GM18868 (cell line): ENCODE data around the gene FOSL1.

Source experiments
- ATAC-seq: cut with Tn5 transposase; IDR thresholded peaks from one replicate; pipeline ENCODE4 v1.9.1; 2021; ENCODE audit warnings: mild to moderate bottlenecking, moderate library complexity; ENCODE audit not compliant: unreplicated experiment

The FOSL1 gene

DNA sequence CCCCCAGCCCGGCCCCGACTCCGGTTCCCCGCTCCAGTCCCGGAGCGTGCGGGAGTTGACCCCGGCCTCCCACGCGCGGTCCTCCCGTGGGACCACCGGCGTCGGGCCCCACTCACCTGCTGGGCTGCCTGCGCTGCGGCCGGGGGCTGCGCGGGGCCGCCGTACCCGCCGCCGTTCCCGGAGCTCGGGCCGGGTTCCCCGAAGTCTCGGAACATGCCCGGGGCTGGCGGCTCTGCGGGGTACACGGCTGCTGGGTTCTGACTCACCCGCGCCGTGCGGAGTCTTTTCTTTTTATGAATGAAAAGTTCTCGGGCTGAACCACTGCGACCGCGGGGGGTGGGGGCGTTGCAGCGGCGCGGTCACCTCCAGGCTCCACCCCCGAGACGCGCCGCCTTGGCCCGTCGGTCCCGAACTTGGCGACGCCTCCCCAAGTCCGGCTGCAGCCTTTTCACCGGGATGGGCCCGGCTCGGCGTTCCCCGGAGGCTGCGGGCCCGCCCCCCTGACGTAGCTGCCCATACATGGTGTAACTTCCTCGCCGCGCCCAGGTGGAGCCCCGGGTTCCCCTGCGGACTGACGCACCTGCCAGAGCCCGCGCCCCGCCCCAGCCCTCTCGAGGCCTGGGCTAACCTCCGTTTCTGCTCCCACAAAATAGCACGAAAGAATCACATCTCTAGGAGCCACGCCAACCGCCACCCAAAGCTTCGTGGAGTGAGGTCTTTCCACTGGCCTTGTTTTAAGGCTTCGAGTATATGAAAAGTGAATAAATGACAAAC, at the start of gene FOSL1:
Gene FOSL1, minus strand, starts transcription at position 264 of the 774 bp plus-strand sequence. Its CDS starts 49 bp downstream, at position 215.
- peak; percentile 85 for ATAC-seq

DNA sequence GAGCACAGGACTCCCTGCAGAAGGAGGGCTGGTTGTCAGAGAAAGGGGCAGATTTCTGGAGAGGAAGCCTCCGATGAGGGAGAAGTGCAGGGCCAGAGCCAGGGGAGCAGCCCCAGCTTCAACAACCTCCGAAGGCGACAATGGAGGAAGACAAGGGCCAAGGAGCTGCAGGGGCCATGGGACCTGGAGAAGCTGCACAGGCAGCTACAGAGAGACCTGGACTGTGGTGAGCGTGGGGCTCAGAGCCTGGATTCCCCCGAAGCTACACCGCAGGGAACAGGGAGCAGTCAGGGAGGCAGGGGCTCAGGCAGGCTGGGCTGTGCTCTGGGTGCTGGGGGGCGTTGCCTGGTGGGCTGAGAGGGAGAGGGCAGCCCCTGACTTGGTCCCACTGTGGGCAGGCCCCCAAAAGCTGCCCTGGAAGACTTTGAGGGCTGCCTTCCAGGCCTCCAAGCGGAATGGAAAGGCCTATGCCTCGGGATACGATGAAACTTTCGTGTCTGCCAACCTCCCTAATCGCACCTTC, 47.5 kb upstream of the FOSL1 start:
- ATAC-seq, result no peak

DNA sequence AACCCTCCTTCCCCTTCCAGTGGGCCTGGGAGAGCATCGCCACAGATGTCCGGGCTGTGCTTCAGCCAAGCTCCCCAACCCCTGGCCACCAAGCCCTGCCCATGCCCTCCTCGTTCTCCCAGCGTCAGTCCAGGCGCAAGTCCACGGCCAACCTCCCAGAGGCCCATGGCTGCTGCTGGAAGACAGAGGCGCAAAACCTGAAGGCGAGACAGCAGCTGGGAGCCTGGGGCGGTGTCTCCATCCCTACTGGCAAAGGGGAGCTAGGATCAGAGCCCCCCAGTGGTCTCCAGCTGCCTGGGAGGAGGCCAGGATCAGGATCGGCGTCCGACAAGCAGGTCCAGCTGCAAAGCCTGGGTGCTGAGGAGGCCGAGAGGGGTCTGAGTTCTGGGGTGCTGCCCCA, 46.9 kb upstream of the FOSL1 start:
- ATAC-seq, result no peak

DNA sequence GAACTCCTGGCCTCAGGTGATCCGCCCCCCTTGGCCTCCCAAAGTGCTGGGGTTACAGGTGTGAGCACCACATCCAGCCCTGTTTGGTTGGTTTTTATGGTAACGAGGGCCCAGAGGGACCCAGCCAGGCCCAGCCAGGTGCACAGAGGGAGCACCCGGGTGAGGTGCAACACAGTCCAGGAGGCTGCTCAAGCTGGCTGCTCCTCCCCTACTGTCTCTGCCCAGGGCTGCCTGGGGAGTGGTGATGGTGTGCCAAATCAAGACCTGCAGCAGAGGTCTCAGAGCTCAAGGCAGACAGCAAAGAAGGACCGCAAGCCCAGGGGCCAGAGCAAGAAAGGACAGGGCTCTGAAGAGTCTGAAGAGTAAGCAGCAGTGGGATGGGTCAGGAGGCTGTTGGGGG, 46.5 kb upstream of the FOSL1 start:
- ATAC-seq, result no peak

DNA sequence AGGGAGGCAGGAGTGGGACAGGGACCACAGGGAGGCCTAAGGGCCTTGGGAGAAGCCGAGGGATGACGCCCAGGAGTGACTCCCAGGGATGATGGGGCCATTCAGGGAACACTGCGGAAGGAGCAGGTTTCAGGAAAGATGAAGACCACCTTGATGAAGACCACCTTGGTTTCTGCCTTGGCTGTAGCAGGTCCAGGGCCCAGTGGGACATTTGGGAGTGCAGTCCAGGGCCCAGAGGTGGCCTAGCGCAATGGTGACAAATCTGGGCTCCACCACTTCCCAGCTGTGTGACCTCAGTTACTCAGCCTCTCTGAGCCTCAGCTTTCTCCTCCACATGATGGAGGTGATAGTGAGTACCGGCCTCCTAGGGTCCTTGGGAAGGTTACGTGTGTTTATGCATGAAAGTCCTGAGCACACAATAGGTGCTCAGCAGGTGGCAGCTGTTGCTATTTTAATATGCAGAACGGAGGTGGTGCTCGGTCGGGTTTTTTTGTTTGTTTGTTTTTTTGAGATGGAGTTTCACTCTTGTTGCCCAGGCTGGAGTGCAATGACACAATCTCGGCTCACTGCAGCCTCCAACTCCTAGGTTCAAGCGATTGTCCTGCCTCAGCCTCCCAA, 45.9 kb upstream of the FOSL1 start:
- ATAC-seq, result no peak

DNA sequence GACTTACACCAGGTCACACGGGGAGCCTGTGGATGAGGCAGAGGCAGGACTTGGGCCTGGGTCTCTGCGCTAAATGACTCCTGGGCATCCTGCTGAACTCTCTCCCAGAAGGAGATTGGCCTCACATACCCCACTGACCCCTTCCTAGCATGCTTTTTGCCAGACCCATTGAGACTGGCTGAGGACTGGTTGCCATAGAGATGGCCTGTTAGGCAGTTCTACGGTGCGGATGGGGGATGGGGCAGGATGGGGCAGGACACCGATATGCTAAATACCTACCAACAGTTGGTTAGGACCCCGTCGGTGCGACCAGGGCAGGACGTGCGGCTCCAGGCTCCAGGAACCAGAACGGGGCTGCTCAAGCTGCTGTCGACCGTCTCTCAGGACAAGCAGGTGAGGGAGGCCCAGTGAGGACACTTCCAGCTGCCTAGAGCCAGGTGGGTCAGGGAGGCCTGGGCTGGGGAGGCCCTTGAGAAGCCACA, 45.3 kb upstream of the FOSL1 start, which contains the start of gene TSGA10IP:
Gene TSGA10IP, plus strand, starts transcription at position 51 of the 482 bp plus-strand sequence. Its CDS starts 196 bp downstream, at position 247.
- no peak for ATAC-seq

DNA sequence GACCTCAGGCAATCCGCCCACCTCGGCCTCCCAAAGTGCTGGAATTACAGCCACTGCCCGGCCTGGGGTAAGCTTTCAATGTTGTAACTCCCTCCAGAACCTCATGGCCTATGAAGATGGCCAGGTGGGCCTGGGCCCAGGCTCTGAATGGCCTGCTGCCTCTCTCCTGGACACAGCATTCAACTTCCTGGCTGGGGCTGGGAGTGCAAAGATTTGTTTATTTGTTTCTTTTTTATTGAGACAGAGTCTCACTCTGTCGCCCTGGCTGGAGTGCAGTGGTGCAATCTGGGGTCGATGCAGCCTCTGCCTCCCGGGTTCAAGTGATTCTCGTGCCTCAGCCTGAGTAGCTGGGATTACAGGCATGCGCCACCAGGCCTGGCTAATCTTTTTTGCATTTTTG, 44.6 kb upstream of the FOSL1 start:
- ATAC-seq, result no peak

DNA sequence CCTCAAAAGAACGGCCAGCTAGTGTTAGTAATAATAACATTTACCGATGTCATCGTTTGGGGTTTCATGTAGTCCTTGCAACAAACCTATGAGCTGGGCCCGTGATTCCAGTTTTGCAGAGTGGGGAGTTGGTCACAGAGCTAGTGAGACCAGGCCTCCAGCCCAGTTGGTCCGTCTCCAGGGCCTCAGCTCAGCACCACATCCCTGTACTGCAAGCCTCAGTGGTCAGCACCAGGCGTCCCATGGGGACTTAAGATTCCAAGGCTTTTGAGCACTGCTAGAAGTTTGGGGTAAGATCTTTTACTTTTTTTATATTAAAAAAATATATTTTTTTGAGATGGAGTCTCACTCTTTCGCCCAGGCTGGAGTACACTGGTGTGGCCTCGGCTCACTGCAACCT, 44.0 kb upstream of the FOSL1 start:
- no peak for ATAC-seq

DNA sequence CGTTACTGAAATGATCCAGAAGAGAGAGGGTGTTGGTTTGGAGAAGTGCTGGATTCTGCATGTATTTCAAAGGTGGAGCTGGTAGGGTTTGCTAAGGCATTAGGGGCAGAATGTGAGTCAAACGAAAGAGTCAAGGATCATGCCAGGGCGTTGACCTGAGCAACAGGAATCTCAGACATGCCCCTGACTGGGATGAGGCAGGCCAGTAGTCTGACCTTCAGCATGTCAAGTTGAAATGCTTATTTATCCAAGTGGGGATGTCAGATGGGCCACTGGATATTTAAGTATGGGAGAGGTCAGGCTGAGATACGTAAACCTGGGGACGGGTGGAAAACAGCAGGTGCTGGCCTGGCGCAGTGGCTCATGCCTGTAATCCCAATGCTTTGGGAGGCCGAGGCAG, 42.3 kb upstream of the FOSL1 start:
- ATAC-seq, result no peak

DNA sequence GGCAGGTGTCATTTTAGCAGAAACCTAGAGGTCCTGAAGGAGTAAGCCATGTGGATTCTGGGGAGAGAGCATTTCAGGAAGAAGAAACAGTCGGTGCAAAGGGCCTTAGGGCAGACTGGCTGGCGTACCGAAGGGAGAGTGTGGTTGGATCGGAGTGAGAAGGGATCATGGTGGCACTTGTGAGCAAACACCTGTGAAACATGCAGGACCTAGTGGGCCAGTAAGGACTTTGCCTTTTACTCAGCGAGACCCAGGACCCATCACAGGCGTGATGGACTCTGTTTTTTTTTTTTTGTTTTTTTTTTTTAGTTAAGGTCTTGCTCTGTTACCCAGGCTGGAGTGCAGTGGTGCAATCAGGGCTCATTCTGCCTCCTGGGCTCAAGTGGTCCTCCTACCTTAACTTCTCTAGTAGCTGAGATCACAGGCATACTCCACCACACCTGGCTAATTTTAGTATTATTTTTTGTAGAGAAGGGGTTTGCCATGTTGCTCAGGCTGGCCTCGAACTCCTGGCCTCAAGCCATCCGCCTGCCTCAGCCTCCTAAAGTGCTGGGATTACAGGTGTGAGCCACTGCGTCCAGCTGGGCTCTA, 41.6 kb upstream of the FOSL1 start:
- no peak for ATAC-seq

DNA sequence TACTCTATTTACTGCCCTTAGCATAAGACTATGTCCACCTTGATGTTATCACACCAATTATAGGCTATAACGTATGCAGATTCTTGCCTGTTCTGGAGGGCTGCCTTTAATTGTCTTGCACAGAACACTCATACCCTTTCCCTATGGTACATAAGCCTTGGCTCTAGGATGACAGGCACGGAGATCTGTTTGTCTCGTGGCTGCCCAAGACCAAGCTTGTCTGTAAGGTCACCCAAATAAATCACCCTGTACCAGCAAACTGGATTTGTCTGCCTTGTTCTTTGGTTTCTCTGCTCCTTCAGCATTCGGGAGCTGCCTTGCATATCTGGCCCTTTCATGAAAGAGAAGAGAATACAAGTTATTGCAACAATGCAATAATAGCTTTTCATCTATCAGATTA, 37.6 kb upstream of the FOSL1 start:
- no peak for ATAC-seq

DNA sequence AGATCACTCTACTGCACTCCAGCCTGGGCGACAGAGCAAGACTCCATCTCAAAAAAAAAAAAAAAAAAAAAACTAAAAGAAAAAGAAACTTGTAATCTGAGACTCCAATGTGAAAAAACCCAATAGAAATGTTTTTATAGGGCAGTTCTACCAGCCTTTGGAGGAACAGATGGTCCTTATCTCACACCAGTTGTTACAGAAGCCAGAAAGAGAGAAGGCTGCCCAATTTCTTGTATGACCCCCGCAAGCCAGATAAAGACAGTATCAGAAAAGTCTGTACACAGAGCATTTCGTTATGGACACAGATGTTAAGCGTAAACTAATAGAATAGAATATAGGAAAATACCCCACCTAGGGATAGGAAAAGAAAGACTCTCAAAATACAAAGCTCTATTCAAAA, 33.8 kb upstream of the FOSL1 start:
- no peak for ATAC-seq

DNA sequence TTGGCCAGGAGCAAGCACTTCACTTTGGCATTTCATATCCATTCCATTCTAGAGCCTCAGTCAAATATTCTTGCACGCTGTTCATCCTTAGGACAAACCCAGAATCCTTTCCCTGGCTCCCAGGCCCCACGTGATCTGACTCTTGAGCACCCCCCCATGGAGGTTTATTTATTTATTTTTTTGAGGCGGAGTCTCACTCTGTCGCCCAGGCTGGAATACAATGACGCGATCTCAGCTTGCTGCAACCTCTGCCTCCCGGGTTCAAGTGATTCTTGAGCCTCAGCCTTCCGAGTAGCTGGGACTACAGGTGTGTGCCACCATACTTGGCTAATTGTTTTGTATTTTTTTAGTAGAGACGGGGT, 32.4 kb upstream of the FOSL1 start:
- no peak for ATAC-seq

DNA sequence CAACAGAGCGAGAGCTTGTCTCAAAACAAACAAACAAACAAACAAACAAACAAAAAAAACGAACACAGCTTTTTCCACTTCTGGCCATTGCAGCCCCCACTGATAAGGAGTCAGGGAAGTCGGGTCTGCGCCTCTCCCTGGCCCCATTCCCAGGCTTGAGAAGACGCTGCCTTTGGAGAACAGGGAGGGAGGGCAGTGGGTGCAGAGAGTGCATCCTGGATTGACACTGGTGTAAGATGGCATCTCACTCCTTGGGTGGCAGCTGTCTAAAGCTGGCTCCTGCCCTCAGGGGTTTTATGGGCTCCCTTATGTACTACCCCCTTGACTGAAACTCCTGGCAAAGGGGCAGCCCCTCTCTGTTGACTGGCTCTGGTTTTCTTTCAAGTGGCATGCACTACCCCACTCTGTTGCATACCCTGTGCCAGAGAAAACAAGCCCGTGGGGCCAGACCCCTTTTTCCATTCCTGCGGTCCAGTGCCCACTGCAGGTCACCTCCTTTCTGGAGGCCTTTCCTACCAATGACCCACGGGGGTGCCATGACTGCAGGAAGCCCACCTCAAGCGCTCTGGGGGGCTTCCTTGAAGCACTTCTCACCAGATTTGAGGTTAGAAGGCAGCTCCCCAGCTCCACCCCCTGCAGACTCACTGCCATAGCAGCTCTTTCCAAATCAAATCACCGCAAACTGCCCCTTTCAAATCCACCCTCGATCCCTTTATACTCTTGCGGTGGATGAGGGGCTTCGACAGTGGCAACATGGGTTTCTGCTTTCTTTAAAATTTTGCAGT, 31.8 kb upstream of the FOSL1 start:
- ATAC-seq, result no peak

DNA sequence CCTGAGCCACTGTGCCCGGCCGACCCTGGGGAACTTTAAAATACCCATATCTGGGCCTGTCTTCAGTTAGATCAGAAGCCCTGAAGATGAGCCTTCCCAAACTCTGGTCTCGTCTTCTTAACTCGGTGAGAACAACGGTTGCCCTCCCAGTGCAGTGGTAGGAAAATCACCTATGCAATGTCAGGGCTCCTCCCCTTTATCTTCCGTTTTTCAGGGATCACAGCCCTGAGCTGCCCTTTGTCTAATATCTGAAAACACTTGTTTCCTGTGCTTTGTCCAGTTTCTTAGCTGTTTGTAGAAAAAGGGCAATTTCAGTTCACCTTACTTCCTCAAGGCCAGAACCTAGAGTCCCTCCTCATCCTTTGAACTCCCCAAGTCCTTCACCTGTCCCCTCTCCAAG, 28.5 kb upstream of the FOSL1 start:
- ATAC-seq, result no peak

DNA sequence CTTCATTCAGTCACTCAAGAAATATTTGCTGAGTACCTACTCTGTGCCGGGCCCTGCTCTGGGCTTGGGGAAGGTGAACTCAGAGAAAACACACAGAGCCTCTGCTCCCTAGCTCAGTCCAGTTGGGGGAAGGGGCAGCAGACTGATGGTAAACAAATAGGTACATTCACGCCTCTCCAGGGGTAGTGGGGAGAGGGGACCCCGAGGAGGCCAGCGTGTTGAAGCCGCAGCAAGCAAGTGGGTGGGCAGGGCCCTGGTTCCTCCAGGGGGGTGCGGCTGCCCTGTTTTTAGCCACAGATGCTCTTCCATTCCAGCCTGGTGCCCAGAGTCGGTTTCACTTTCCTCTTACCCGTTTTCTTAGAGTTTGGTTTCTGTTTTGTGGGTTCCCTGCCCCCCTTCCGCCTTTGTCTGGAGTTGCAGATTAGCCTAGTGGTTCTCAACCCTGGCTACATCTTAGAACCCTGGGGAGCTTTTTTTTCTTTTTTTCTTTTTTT, 27.8 kb upstream of the FOSL1 start:
- peak; percentile 65 for ATAC-seq

DNA sequence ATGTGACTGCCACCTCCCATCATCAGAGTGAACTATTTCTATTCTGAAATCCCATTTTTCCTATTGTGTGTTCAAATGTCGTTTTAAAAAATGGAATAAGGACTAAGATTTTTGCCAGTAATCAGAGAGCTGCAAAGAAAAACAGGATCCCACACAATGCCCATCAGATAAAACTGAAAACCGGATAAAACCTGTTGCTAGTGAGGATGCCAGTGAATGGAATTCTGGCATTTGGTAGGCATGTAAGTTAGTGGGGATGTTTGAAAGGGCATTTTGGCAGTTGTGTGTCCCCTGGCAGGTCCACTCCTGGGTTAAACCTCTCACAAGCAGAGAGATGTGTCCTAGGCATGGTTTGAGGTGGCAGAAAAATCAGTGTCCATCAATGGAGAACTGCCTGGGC, 25.2 kb upstream of the FOSL1 start:
- no peak for ATAC-seq

DNA sequence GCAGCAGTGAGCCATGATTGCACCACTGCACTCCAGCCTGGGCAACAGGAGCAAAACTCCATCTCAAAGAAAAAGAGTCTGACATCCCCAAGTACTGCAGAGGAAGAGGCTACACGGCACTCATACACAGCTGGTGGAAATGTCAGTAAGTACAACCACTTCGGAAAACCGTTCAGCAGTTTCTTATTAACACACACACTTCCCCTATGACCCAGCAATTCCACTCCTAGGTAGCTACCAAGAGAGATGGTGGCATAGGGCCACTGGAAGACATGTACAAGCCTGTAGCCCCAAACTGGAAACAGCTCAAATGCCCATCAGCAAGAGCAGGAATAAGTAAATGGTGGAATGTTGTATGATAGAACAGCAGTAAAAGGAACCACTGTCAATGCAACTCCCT, 22.4 kb upstream of the FOSL1 start:
- ATAC-seq, result no peak

DNA sequence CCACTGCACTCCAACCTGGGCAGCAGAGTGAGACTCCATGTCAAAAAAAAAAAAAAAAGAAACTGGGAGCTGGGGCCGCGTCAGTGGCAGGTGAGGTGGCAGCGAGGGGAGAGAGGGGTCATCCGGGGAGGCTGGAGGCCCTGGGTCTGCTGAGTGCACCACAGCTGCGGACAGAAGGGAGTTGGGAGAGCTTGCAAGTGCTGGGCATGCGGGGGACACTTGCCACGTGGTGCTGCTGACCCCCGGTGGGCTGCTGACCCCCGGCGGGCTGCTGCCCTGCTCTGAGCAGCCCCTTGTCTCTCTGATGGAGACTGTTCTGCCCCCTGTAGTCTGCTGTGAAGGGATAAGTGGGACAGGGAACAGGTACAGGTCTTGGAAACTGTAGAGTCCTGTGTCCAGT, 21.7 kb upstream of the FOSL1 start:
- ATAC-seq, result no peak

DNA sequence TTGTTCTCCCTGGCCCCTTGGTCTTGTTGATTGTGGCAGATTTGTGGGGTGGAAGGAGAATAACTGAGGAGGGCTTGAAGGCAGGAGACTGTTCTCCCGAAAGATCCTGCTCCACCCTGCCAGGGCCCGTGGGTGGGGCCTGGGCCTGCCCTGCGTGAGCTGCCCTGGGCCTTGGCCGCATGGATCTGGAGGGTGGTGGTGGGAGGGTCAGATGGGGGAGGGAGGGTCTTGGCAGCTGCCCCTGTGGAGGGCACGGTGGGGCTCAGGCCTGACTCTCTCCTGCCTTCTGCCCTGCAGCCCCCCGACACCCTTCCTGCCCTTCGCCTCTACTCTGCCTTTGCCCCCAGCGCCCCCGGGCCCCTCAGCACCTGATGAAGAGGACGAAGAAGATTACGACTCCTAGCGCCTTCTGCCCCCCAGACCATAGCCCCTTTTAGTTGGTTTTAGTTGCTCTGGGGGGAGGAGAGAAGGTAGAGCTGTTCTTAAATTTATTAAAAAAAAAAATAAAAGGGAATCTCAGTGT, 20.9 kb upstream of the FOSL1 start:
- ATAC-seq, result no peak

DNA sequence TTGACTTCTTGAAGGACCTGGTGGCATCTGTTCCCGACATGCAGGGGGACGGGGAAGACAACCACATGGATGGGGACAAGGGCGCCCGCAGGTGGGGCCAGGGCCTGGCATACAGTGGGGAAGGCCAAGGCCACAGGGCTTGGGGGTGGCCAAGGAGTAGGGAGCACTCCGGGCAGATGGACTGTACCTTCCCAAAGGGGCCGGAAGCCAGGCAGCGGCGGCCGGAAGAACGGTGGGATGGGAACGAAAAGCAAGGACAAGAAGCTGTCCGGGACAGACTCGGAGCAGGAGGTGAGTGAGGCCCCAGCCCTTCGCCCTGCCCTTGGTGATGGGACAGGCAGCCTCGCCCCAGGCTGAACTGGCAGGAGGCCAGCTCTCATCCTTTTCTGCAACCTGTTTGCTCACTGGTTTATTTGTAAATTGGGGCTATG, 20.2 kb upstream of the FOSL1 start:
- ATAC-seq, result no peak
